ENCODE data around the gene MOSPD2. TPM values are rescaled to one million over a fixed set of nuclear protein-coding genes. Genes with fewer than 3 reads are reported as not detected.

Gene MOSPD2
- polyA plus RNA-seq, 3 donors: 44.6 to 51.6 (median 45.7) TPM

DNA sequence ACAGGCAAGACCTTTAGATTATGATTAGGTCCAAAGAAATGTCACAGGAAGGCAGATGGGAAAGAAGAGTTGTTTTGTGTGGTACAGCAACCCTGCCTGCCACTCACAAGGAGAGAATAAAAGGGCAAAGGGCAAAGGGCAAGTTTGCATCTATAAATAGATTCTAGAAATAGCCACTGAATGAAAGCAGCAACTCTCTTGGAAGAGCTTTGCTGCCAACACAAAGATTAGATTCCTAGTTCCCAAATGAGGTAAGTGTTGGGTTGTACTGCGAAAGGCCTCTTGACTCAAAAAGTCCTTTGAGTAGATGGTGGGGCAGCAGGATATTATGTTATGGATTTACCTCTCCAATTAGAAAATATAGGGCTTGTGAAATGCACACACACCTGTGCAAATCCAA lies 61.2 kb downstream of the MOSPD2 start:
- TF ChIP-seq, protein P1, sequence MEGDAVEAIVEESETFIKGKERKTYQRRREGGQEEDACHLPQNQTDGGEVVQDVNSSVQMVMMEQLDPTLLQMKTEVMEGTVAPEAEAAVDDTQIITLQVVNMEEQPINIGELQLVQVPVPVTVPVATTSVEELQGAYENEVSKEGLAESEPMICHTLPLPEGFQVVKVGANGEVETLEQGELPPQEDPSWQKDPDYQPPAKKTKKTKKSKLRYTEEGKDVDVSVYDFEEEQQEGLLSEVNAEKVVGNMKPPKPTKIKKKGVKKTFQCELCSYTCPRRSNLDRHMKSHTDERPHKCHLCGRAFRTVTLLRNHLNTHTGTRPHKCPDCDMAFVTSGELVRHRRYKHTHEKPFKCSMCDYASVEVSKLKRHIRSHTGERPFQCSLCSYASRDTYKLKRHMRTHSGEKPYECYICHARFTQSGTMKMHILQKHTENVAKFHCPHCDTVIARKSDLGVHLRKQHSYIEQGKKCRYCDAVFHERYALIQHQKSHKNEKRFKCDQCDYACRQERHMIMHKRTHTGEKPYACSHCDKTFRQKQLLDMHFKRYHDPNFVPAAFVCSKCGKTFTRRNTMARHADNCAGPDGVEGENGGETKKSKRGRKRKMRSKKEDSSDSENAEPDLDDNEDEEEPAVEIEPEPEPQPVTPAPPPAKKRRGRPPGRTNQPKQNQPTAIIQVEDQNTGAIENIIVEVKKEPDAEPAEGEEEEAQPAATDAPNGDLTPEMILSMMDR (IDR thresholded peaks at IDR 0.05): no peak

DNA sequence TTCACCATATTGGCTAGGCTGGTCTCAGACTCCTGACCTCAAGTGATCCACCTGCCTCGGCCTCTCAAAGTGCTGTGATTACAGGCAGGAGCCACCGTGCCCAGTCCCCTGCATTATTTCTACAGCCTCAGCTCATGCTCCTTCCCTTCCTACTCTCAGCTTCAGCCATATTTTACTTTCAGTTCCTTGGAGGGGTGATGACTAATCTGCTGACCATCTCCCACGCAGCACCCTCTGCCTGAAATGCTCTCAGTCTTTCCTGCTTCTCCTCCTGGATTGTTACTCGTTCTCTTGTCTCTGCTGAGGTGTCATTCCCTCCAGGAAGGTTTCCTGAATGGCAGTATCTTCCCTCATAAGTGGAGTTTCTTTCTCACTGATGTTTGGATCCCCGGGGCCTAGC lies 63.3 kb downstream of the MOSPD2 start:
- intact Hi-C loops (cut with micrococcal nuclease): no loop called here
- Histone ChIP-seq H3K79me2 (ENCODE audit: insufficient read depth, low read length) (no peaks in the 10 kb centered on the region), H3K36me3 (replicated peaks in 1 of 2; ENCODE audit: control insufficient read depth in 1 of 2, insufficient read depth in 2 of 2, low read length in 2 of 2) (no peaks in the 10 kb centered on the region), H3K4me3 (replicated peaks in 1 of 3; ENCODE audit: low read depth in 2 of 3, low read length in 3 of 3) (no peak overlapping the region), H3K4me2 (replicated peaks; ENCODE audit: extremely low read depth, low read length, poor library complexity, severe bottlenecking) (no peak overlapping the region), H4K20me1 (ENCODE audit: insufficient read depth, low read length) (no peaks in the 10 kb centered on the region), H3K27ac (ENCODE audit: low read depth in 1 of 2, low read length in 2 of 2) (no peak overlapping the region), H2AFZ (ENCODE audit: insufficient read depth, low read depth, low read length, poor library complexity, severe bottlenecking) (peak overlapping the region; percentile 41), H3K27me3 (ENCODE audit: control insufficient read depth in 2 of 2, insufficient read depth in 2 of 2, low read length in 2 of 2) (no peaks in the 10 kb centered on the region), H3K9me3 (replicated peaks in 1 of 2; ENCODE audit: control insufficient read depth in 1 of 2, insufficient read depth in 1 of 2, low read length in 2 of 2) (no peaks in the 10 kb centered on the region), H3K4me1 (ENCODE audit: control insufficient read depth in 1 of 2, insufficient read depth in 2 of 2, low read length in 2 of 2) (no peaks in the 10 kb centered on the region), H3K9ac (ENCODE audit: insufficient read depth, low read length, poor library complexity, severe bottlenecking) (no peak overlapping the region)
- Mint-ChIP-seq H3K4me1 (peaks cover 6% of the 10 kb centered on the region), H3K36me3 (no peaks in the 10 kb centered on the region), H3K27me3 (ENCODE audit: low read depth in 3 of 3) (peaks cover 3 to 7% (median 4%) of the 10 kb centered on the region in 3 donors), H3K27ac (peak overlapping the region in 5 of 7 donors; percentile 13 to 78 (median 40)), H3K9me3 (peaks cover 0 to 1% (median 0%) of the 10 kb centered on the region in 7 donors), H3K4me3 (peak overlapping the region in 1 of 2 donors; percentile 46)
- DNase-seq: peak; percentile 9 to 39 (median 12)
- TF ChIP-seq, protein P1 (IDR thresholded peaks at IDR 0.05): no peak
- no CpG with 5 or more reads among the region's 5 CpGs for WGBS (ENCODE audit: insufficient coverage)

More for the DNA sequence above, 61.2 kb downstream of the MOSPD2 start:
- WGBS (ENCODE audit: insufficient coverage): no CpG with 5 or more reads among the region's 1 CpG
- Histone ChIP-seq H3K4me1 (ENCODE audit: control insufficient read depth in 1 of 2, insufficient read depth in 2 of 2, low read length in 2 of 2) (no peaks in the 10 kb centered on the region), H3K79me2 (ENCODE audit: insufficient read depth, low read length) (no peaks in the 10 kb centered on the region), H3K27ac (ENCODE audit: low read depth in 1 of 2, low read length in 2 of 2) (no peak overlapping the region), H3K36me3 (replicated peaks in 1 of 2; ENCODE audit: control insufficient read depth in 1 of 2, insufficient read depth in 2 of 2, low read length in 2 of 2) (no peaks in the 10 kb centered on the region), H4K20me1 (ENCODE audit: insufficient read depth, low read length) (no peaks in the 10 kb centered on the region), H3K4me2 (replicated peaks; ENCODE audit: extremely low read depth, low read length, poor library complexity, severe bottlenecking) (no peak overlapping the region), H3K9ac (ENCODE audit: insufficient read depth, low read length, poor library complexity, severe bottlenecking) (no peak overlapping the region), H3K9me3 (replicated peaks in 1 of 2; ENCODE audit: control insufficient read depth in 1 of 2, insufficient read depth in 1 of 2, low read length in 2 of 2) (no peaks in the 10 kb centered on the region), H3K27me3 (ENCODE audit: control insufficient read depth in 2 of 2, insufficient read depth in 2 of 2, low read length in 2 of 2) (no peaks in the 10 kb centered on the region), H2AFZ (ENCODE audit: insufficient read depth, low read depth, low read length, poor library complexity, severe bottlenecking) (no peak overlapping the region), H3K4me3 (replicated peaks in 1 of 3; ENCODE audit: low read depth in 2 of 3, low read length in 3 of 3) (no peak overlapping the region)
- Mint-ChIP-seq H3K27ac (no peak overlapping the region), H3K36me3 (no peaks in the 10 kb centered on the region), H3K4me3 (no peak overlapping the region), H3K9me3 (peaks cover 0 to 1% (median 0%) of the 10 kb centered on the region in 7 donors), H3K27me3 (ENCODE audit: low read depth in 3 of 3) (peaks cover 1 to 10% (median 4%) of the 10 kb centered on the region in 3 donors), H3K4me1 (peaks cover 6% of the 10 kb centered on the region)
- intact Hi-C loops (cut with micrococcal nuclease): no loop called here
- no peak for DNase-seq

All from CD14-positive monocyte (primary cell).